ENCODE measurements around the gene PDIA6. TPM values are rescaled to one million over a fixed set of nuclear protein-coding genes. Genes with fewer than 3 reads are reported as not detected.

PDIA6 gene
- total and polyA plus RNA-seq, 8 donors, result 33.7 to 201 (median 135) TPM

- no peak overlapping the region for H3K27ac ChIP-seq
- DNase-seq (no peak), ATAC-seq (no peak), FAIRE-seq (no peak)
- 90 to 93% methylated on average over 17 of the region's 17 CpGs for WGBS, 2 donors
- H3K27me3 ChIP-seq, result no peaks in the 10 kb centered on the region
- TF ChIP-seq CTCF (IDR thresholded peaks at IDR 0.05), result no peak
- H3K9me3 ChIP-seq, result no peaks in the 10 kb centered on the region
- no peaks in the 10 kb centered on the region for H3K4me1 ChIP-seq
- peaks cover 9 to 59% (median 29%) of the 10 kb centered on the region in 3 donors for H3K36me3 ChIP-seq
- no peak overlapping the region for H3K4me3 ChIP-seq
- intact Hi-C loops (cut with DNase I), result no loop called here
Observed at GRCh38 chr2:10792660-10793400, 19.8 kb downstream of the PDIA6 start.

GRCh38 chr2:10792001-10792634, 20.5 kb downstream of the PDIA6 start:
- Histone ChIP-seq H3K4me3 (no peak overlapping the region), H3K27me3 (no peaks in the 10 kb centered on the region), H3K9me3 (no peaks in the 10 kb centered on the region), H3K36me3 (peaks cover 5 to 59% (median 35%) of the 10 kb centered on the region in 3 donors), H3K4me1 (no peaks in the 10 kb centered on the region), H3K27ac (no peak overlapping the region)
- ATAC-seq, result no peak
- no peak for FAIRE-seq
- DNase-seq, result no peak
- intact Hi-C loops (cut with DNase I), result no loop called here
- no peak for TF ChIP-seq CTCF (IDR thresholded peaks at IDR 0.05)
- WGBS, 2 donors, result 65 to 79% methylated on average over 2 of the region's 2 CpGs

- no peaks in the 10 kb centered on the region for H3K4me1 ChIP-seq
- WGBS, 2 donors, result 89 to 93% methylated on average over 6 of the region's 6 CpGs
- no peak for FAIRE-seq
- no peaks in the 10 kb centered on the region for H3K9me3 ChIP-seq
- H3K4me3 ChIP-seq, result no peak overlapping the region
- peaks cover 3 to 68% (median 48%) of the 10 kb centered on the region in 3 donors for H3K36me3 ChIP-seq
- TF ChIP-seq CTCF (IDR thresholded peaks at IDR 0.05), result no peak
- no peak for DNase-seq
- intact Hi-C loops (cut with DNase I), result no loop called here
- no peak for ATAC-seq
- no peaks in the 10 kb centered on the region for H3K27me3 ChIP-seq
- no peak overlapping the region for H3K27ac ChIP-seq
Observed at GRCh38 chr2:10790228-10790973, 22.2 kb downstream of the PDIA6 start.

GRCh38 chr2:10788855-10789254, 23.7 kb downstream of the PDIA6 start:
- Histone ChIP-seq H3K36me3 (peaks cover 3 to 82% (median 63%) of the 10 kb centered on the region in 3 donors), H3K9me3 (no peaks in the 10 kb centered on the region), H3K4me1 (no peaks in the 10 kb centered on the region), H3K27ac (no peak overlapping the region), H3K4me3 (no peak overlapping the region), H3K27me3 (no peaks in the 10 kb centered on the region)
- FAIRE-seq, result no peak
- 81 to 85% methylated on average over 8 of the region's 8 CpGs for WGBS, 2 donors
- intact Hi-C loops (cut with DNase I), result no loop called here
- no peak for TF ChIP-seq CTCF (IDR thresholded peaks at IDR 0.05)
- no peak for DNase-seq
- no peak for ATAC-seq

Measured in pancreas (tissue), 10 donors.